ENCODE data around the gene SPCS1. TPM values are rescaled to one million over a fixed set of nuclear protein-coding genes. Genes with fewer than 3 reads are reported as not detected.

SPCS1 gene
- total RNA-seq, 1 experiment from 2014 or later = 81.1 TPM

- DNase-seq (ENCODE audit: low spot score) = no peak
- BruUV-seq (replicated peaks) = no TSS peak
- Histone ChIP-seq H3K9me3 (ENCODE audit: low read depth, low read length, poor library complexity, severe bottlenecking) (no peaks in the 10 kb centered on the region), H3K27me3 (replicated peaks; ENCODE audit: insufficient read depth, low read depth, low read length, poor library complexity) (no peaks in the 10 kb centered on the region), H3K36me3 (ENCODE audit: insufficient read depth, low read length, poor library complexity, severe bottlenecking) (peaks cover 51% of the 10 kb centered on the region), H3K27ac (ENCODE audit: low read depth, low read length, poor library complexity, severe bottlenecking) (no peak overlapping the region), H3K4me3 (ENCODE audit: low read depth, low read length, poor library complexity, severe bottlenecking) (no peak overlapping the region), H3K4me1 (ENCODE audit: insufficient read depth, low read length, poor library complexity, severe bottlenecking) (no peaks in the 10 kb centered on the region)
- POLR2A ChIA-PET (ENCODE audit: low non-redundant PET) = interaction anchor here (0.5 to 0.6 kb wide), 2 partner anchors 125 to 386 kb away, joined by 3 to 6 read pairs; no protein-coding TSS in a partner anchor
- intact Hi-C loops (cut with micrococcal nuclease; ENCODE audit: unreplicated experiment) = no loop called here
- CTCF ChIA-PET = no interaction called here
- TF ChIP-seq EZH2 (IDR thresholded peaks at IDR 0.05; ENCODE audit: borderline replicate concordance, low read depth, low read length, poor library complexity, severe bottlenecking) = no peak
- TF ChIP-seq CTCF (conservative IDR thresholded peaks at IDR 0.05; ENCODE audit: low read depth, low read length) = no peak
These were observed 8.9 kb upstream of the SPCS1 start for GRCh38 chr3:52696830-52697631.

GRCh38 chr3:52697632-52697965, 8.3 kb upstream of the SPCS1 start:
- H3K4me3 ChIP-seq (ENCODE audit: low read depth, low read length, poor library complexity, severe bottlenecking) = no peak overlapping the region
- intact Hi-C loops (cut with micrococcal nuclease; ENCODE audit: unreplicated experiment) = no loop called here
- CTCF ChIA-PET = no interaction called here
- no peak for DNase-seq (ENCODE audit: low spot score)
- H3K9me3 ChIP-seq (ENCODE audit: low read depth, low read length, poor library complexity, severe bottlenecking) = no peaks in the 10 kb centered on the region
- H3K4me1 ChIP-seq (ENCODE audit: insufficient read depth, low read length, poor library complexity, severe bottlenecking) = no peaks in the 10 kb centered on the region
- H3K36me3 ChIP-seq (ENCODE audit: insufficient read depth, low read length, poor library complexity, severe bottlenecking) = peaks cover 45% of the 10 kb centered on the region
- no peak overlapping the region for H3K27ac ChIP-seq (ENCODE audit: low read depth, low read length, poor library complexity, severe bottlenecking)
- BruUV-seq (replicated peaks) = no TSS peak
- POLR2A ChIA-PET (ENCODE audit: low non-redundant PET) = no interaction called here
- H3K27me3 ChIP-seq (replicated peaks; ENCODE audit: insufficient read depth, low read depth, low read length, poor library complexity) = no peaks in the 10 kb centered on the region
- no peak for TF ChIP-seq EZH2 (IDR thresholded peaks at IDR 0.05; ENCODE audit: borderline replicate concordance, low read depth, low read length, poor library complexity, severe bottlenecking)
- no peak for TF ChIP-seq CTCF (conservative IDR thresholded peaks at IDR 0.05; ENCODE audit: low read depth, low read length)

GRCh38 chr3:52703341-52703740, 2.6 kb upstream of the SPCS1 start:
- Histone ChIP-seq H3K27ac (ENCODE audit: low read depth, low read length, poor library complexity, severe bottlenecking) (no peak overlapping the region), H3K27me3 (replicated peaks; ENCODE audit: insufficient read depth, low read depth, low read length, poor library complexity) (no peaks in the 10 kb centered on the region), H3K4me3 (ENCODE audit: low read depth, low read length, poor library complexity, severe bottlenecking) (no peak overlapping the region), H3K9me3 (ENCODE audit: low read depth, low read length, poor library complexity, severe bottlenecking) (no peaks in the 10 kb centered on the region), H3K4me1 (ENCODE audit: insufficient read depth, low read length, poor library complexity, severe bottlenecking) (no peaks in the 10 kb centered on the region), H3K36me3 (ENCODE audit: insufficient read depth, low read length, poor library complexity, severe bottlenecking) (peaks cover 6% of the 10 kb centered on the region)
- ChIA-PET POLR2A (ENCODE audit: low non-redundant PET) (no interaction called here), CTCF (no interaction called here)
- TF ChIP-seq CTCF (conservative IDR thresholded peaks at IDR 0.05; ENCODE audit: low read depth, low read length) (no peak), EZH2 (IDR thresholded peaks at IDR 0.05; ENCODE audit: borderline replicate concordance, low read depth, low read length, poor library complexity, severe bottlenecking) (no peak)
- no TSS peak for BruUV-seq (replicated peaks)
- intact Hi-C loops (cut with micrococcal nuclease; ENCODE audit: unreplicated experiment) = no loop called here
- DNase-seq (ENCODE audit: low spot score) = no peak
